ENCODE measurements around the gene SORD. TPM values are rescaled to one million over a fixed set of nuclear protein-coding genes. Genes with fewer than 3 reads are reported as not detected.
A peak's percentile ranks its signal among the peaks of the same experiment; 100 is the strongest.
"Not testable (repeated sequence)": the region's sequence is repeated elsewhere in the genome, so short reads cannot be mapped to it uniquely, and the experiment has no call there.

SORD gene
- total RNA-seq, 1 donor from 2014 or later, result 15.5 TPM

DNA sequence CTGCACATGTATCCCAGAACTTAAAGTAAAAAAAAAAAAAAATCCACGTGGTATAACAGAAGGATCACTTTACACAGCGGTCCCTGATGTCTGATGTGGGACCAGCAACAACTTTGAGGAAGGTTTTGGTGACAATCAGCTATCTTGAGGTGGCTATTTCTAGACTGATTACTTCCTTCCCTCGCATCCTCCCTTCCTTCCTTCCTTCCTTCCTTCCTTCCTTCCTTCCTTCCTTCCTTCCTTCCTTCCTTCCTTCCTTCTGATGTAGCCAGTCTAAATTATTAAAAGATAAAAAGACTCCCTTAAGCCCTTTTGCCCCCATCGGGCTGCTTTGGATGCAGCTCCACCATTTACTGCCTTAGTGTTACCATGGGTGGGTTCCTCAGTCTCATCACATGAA, 14.9 kb downstream of the SORD start:
- intact Hi-C loops (cut with micrococcal nuclease), result loop anchor here (1.0 to 5.0 kb wide), 6 partner anchors 81 to 456 kb away; partner anchors contain the start of genes B2M, PATL2 and SPG11
- CTCF ChIA-PET, result interaction anchor here (2.6 kb wide), 2 partner anchors 15 to 80 kb away, joined by 7 to 15 read pairs; partner anchors contain the start of gene SORD
- Mint-ChIP-seq H3K9me3 (no peaks in the 10 kb centered on the region), H3K4me3 (no peak overlapping the region), H3K36me3 (ENCODE audit: low read depth) (peaks cover 5% of the 10 kb centered on the region), H3K4me1 (peaks cover 35% of the 10 kb centered on the region), H3K27me3 (no peaks in the 10 kb centered on the region), H3K27ac (peak overlapping the region; percentile 31)
- DNase-seq (no peak), ATAC-seq (ENCODE audit: low read depth) (no peak)
- POLR2A ChIA-PET, result interaction anchor here (0.7 to 1.5 kb wide), 2 partner anchors 11 to 361 kb away, joined by 3 to 10 read pairs; no protein-coding TSS in a partner anchor
- TF ChIP-seq, protein P1, sequence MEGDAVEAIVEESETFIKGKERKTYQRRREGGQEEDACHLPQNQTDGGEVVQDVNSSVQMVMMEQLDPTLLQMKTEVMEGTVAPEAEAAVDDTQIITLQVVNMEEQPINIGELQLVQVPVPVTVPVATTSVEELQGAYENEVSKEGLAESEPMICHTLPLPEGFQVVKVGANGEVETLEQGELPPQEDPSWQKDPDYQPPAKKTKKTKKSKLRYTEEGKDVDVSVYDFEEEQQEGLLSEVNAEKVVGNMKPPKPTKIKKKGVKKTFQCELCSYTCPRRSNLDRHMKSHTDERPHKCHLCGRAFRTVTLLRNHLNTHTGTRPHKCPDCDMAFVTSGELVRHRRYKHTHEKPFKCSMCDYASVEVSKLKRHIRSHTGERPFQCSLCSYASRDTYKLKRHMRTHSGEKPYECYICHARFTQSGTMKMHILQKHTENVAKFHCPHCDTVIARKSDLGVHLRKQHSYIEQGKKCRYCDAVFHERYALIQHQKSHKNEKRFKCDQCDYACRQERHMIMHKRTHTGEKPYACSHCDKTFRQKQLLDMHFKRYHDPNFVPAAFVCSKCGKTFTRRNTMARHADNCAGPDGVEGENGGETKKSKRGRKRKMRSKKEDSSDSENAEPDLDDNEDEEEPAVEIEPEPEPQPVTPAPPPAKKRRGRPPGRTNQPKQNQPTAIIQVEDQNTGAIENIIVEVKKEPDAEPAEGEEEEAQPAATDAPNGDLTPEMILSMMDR (IDR thresholded peaks at IDR 0.05), result no peak

- H3K36me3 Mint-ChIP-seq (ENCODE audit: low read depth); H3K27me3 Mint-ChIP-seq; ATAC-seq (ENCODE audit: low read depth); H3K27ac Mint-ChIP-seq; H3K4me3 Mint-ChIP-seq; POLR2A ChIA-PET; CTCF ChIA-PET; intact Hi-C loops (cut with micrococcal nuclease); H3K9me3 Mint-ChIP-seq; DNase-seq: not testable (repeated sequence)
- peaks cover 42% of the 10 kb centered on the region for H3K4me1 Mint-ChIP-seq
These were observed 17.4 kb downstream of the SORD start for GRCh38 chr15:45040396-45040795.

GRCh38 chr15:45041538-45041937, 18.5 kb downstream of the SORD start:
- H3K9me3 Mint-ChIP-seq; H3K27me3 Mint-ChIP-seq; intact Hi-C loops (cut with micrococcal nuclease); ATAC-seq (ENCODE audit: low read depth); H3K36me3 Mint-ChIP-seq (ENCODE audit: low read depth); DNase-seq; POLR2A ChIA-PET; H3K27ac Mint-ChIP-seq; H3K4me3 Mint-ChIP-seq: not testable (repeated sequence)
- CTCF ChIA-PET, result interaction anchor here (1.0 kb wide), 1 partner anchor 77 kb away, joined by 3 read pairs; no protein-coding TSS in a partner anchor
- peaks cover 34% of the 10 kb centered on the region for H3K4me1 Mint-ChIP-seq

DNA sequence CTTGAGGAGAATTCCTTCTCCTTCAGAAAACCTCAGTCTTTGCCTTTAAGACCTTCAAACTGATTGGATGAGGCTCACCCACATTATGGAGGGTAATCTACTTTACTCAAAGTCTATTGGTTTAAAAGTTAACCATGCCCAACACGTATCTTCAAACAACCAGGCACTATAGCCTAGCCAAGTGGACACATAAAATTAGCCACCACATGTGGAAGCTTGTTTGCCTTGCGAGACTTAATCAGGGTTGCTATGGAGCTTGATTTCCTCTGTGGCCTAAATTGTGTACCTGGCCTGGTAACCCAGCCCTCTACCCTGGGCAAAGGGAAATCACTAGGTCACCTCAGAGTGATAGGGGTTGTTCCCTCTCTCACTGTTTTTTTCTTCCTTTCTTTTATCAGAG, 19.9 kb downstream of the SORD start:
- H3K36me3 Mint-ChIP-seq (ENCODE audit: low read depth); H3K9me3 Mint-ChIP-seq; H3K4me3 Mint-ChIP-seq; DNase-seq; intact Hi-C loops (cut with micrococcal nuclease); CTCF ChIA-PET; H3K27me3 Mint-ChIP-seq; POLR2A ChIA-PET; ATAC-seq (ENCODE audit: low read depth); H3K27ac Mint-ChIP-seq: not testable (repeated sequence)
- peaks cover 28% of the 10 kb centered on the region for H3K4me1 Mint-ChIP-seq

DNA sequence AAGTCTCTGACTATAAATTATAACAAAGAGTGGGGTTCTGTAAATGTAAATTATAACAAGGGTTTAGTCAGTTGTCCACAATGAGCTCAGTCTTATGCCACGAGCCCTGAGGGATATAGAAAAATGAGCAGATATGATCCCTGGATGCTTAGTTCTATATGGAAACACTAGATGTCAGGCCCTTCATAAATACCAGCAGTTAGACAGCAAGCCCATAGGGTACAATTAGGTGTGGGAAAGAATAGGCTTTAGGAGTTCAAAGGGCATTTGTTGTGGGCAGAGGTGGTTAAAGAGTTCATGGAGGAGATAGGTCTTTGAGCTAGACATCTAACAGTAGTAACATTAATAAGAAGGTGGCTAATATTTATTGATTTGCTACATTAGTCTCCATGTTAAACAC, 21.3 kb downstream of the SORD start:
- POLR2A ChIA-PET; intact Hi-C loops (cut with micrococcal nuclease); CTCF ChIA-PET; H3K27ac Mint-ChIP-seq; H3K9me3 Mint-ChIP-seq; DNase-seq; H3K27me3 Mint-ChIP-seq; ATAC-seq (ENCODE audit: low read depth); H3K4me3 Mint-ChIP-seq; H3K36me3 Mint-ChIP-seq (ENCODE audit: low read depth): not testable (repeated sequence)
- H3K4me1 Mint-ChIP-seq, result peaks cover 33% of the 10 kb centered on the region

DNA sequence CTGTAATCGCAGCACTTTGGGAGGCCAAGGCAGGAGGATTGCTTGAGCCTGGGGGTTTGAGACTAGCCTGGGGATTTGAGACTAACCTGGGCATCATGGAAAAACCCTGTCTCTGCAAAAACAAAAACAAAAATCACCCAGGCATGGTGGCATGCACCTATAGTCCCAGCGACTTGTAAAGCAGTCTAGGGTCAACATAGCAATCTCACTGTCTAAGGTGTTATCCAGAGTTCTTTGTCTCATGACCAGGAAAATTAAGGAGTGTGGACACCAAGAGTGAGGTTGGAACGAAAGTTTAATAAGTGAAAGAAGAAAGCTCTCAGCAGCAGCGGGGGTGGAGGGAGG, 25.4 kb downstream of the SORD start:
- peak; percentile 43 for ATAC-seq (ENCODE audit: low read depth)
- not testable (repeated sequence) for DNase-seq, H3K27me3 Mint-ChIP-seq, H3K9me3 Mint-ChIP-seq
- H3K36me3 Mint-ChIP-seq (ENCODE audit: low read depth), result peaks cover 13% of the 10 kb centered on the region
- peak overlapping the region; percentile 78 for H3K4me3 Mint-ChIP-seq
- POLR2A ChIA-PET, result interaction anchor here (0.6 to 1.7 kb wide), 8 partner anchors 11 to 538 kb away, joined by 3 to 12 read pairs (median 6); partner anchors contain the start of genes B2M, BLOC1S6, PATL2 and SORD
- CTCF ChIA-PET, result interaction anchor here (0.6 to 1.6 kb wide), 2 partner anchors 70 to 385 kb away, joined by 3 to 10 read pairs; partner anchors contain the start of gene SPG11
- peak overlapping the region; percentile 98 for H3K27ac Mint-ChIP-seq
- peaks cover 39% of the 10 kb centered on the region for H3K4me1 Mint-ChIP-seq
- intact Hi-C loops (cut with micrococcal nuclease), result loop anchor here (1.0 to 5.0 kb wide), 6 partner anchors 25 to 538 kb away; partner anchors contain the start of genes BLOC1S6 and SORD

DNA sequence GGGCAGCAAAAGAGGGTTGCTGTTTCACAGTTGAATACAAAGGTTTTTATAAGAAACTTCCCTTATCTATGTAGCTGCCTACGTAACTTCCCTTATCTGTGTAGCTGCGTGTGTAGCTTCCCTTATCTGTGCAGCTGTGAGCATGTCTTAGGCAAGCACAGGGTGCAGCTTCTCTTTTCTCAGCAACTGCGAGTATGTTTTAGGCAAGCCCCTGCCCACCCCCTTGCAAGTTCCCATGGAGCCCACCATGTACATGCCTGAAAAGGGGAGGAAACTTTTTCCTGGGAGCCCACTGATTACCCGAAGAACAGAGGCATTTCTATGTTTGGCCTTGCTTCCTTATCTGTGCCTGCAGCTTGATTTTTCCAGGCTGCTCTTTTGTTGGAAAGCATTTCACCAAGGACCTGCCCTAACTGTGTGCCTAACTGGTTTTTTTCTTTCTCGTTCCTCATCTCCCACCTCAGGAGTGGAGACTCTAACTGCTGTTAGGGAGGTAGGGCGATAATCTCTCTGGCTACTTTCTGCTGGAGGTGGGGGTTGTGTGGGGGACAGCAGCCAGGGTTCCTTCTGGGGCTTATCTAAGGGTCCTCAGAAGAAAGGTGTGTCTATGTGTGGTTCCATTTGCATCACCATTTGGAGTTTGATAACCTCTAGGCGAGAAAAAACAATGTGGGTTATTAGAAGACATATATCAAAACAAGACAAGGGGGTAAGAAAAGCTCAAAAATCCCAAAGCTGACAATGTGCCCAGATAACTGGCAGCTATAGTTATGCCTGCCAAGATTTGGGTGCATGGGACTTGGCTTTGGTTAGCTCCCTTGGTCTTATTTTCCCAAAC, 26.0 kb downstream of the SORD start:
- no peaks in the 10 kb centered on the region for H3K9me3 Mint-ChIP-seq
- peaks cover 13% of the 10 kb centered on the region for H3K36me3 Mint-ChIP-seq (ENCODE audit: low read depth)
- intact Hi-C loops (cut with micrococcal nuclease), result loop anchor here (1.0 to 5.0 kb wide), 6 partner anchors 26 to 538 kb away; partner anchors contain the start of genes BLOC1S6 and SORD
- no peaks in the 10 kb centered on the region for H3K27me3 Mint-ChIP-seq
- ChIA-PET POLR2A (interaction anchor here (0.5 to 1.7 kb wide), 9 partner anchors 12 to 538 kb away, joined by 3 to 12 read pairs (median 6); partner anchors contain the start of genes B2M, BLOC1S6, PATL2 and SORD), CTCF (interaction anchor here (0.6 to 1.6 kb wide), 2 partner anchors 69 to 385 kb away, joined by 3 to 10 read pairs; partner anchors contain the start of gene SPG11)
- H3K4me3 Mint-ChIP-seq, result peak overlapping the region; percentile 78
- peak overlapping the region; percentile 98 for H3K27ac Mint-ChIP-seq
- TF ChIP-seq, protein P1 (IDR thresholded peaks at IDR 0.05), result no peak
- DNase-seq, result no peak
- ATAC-seq (ENCODE audit: low read depth), result peak; percentile 87
- H3K4me1 Mint-ChIP-seq, result peaks cover 39% of the 10 kb centered on the region

Data from activated B cell treated with CpG ODN at 0.5 μM for 24 hours (primary cell).